LNCaP clone FGC (cell line): ENCODE results near the gene NDUFB3.

Source experiments
- DNase-seq: peaks from one replicate; pipeline ENCODE4 v3.0.0-alpha.2; 2011; ENCODE audit warnings: low read depth
- H3K4me3 ChIP-seq: 2 replicates; pipeline ENCODE4 v1.5.1; 2011; ENCODE audit warnings: mild to moderate bottlenecking, low read depth, low read length, control low read depth
- TF ChIP-seq, protein P1 (sequence below): IDR thresholded peaks from 2 replicates; pipeline ENCODE4 v1.5.1; 2012; ENCODE audit warnings: mild to moderate bottlenecking; ENCODE audit not compliant: control insufficient read depth, insufficient read depth; ENCODE audit errors: extremely low read depth

Gene NDUFB3

GRCh38 chr2:201128933-201129505 lies 57.2 kb downstream of the NDUFB3 start:
- H3K4me3 ChIP-seq = no peak overlapping the region
- TF ChIP-seq, protein P1, sequence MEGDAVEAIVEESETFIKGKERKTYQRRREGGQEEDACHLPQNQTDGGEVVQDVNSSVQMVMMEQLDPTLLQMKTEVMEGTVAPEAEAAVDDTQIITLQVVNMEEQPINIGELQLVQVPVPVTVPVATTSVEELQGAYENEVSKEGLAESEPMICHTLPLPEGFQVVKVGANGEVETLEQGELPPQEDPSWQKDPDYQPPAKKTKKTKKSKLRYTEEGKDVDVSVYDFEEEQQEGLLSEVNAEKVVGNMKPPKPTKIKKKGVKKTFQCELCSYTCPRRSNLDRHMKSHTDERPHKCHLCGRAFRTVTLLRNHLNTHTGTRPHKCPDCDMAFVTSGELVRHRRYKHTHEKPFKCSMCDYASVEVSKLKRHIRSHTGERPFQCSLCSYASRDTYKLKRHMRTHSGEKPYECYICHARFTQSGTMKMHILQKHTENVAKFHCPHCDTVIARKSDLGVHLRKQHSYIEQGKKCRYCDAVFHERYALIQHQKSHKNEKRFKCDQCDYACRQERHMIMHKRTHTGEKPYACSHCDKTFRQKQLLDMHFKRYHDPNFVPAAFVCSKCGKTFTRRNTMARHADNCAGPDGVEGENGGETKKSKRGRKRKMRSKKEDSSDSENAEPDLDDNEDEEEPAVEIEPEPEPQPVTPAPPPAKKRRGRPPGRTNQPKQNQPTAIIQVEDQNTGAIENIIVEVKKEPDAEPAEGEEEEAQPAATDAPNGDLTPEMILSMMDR = no peak
- DNase-seq = no peak

- no peak for DNase-seq
- no peak overlapping the region for H3K4me3 ChIP-seq
- TF ChIP-seq, protein P1 = no peak
Observed at GRCh38 chr2:201130524-201131186, 58.9 kb downstream of the NDUFB3 start.

- TF ChIP-seq, protein P1 = no peak
- DNase-seq = no peak
- H3K4me3 ChIP-seq = no peak overlapping the region
Observed at GRCh38 chr2:201132518-201132917, 60.7 kb downstream of the NDUFB3 start.
